Measurements from ENCODE around the gene NFIC.

DNA sequence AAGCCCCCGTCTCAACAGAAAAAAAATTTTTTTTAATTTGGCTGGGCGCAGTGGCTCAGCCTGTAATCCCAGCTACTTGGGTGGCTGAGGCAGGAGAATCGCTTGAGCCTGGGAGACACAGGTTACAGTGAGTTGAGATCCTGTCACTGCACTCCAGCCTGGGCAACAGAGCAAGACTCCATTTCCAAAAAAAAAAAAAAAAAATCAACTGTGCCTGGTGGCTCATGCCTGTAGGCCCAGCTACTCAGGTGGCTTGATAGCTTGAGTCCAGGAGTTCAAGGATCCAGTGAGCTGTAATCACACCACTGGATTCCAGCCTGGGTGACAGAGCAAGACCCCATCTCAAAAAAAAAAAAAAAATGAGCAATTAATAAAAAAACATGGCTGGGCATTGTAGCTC, 135.4 kb downstream of the NFIC start:
- TF ChIP-seq, protein P1, sequence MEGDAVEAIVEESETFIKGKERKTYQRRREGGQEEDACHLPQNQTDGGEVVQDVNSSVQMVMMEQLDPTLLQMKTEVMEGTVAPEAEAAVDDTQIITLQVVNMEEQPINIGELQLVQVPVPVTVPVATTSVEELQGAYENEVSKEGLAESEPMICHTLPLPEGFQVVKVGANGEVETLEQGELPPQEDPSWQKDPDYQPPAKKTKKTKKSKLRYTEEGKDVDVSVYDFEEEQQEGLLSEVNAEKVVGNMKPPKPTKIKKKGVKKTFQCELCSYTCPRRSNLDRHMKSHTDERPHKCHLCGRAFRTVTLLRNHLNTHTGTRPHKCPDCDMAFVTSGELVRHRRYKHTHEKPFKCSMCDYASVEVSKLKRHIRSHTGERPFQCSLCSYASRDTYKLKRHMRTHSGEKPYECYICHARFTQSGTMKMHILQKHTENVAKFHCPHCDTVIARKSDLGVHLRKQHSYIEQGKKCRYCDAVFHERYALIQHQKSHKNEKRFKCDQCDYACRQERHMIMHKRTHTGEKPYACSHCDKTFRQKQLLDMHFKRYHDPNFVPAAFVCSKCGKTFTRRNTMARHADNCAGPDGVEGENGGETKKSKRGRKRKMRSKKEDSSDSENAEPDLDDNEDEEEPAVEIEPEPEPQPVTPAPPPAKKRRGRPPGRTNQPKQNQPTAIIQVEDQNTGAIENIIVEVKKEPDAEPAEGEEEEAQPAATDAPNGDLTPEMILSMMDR (IDR thresholded peaks at IDR 0.05; ENCODE audit: low read length) = no peak
- no peak for TF ChIP-seq EZH2 (IDR thresholded peaks at IDR 0.05; ENCODE audit: borderline replicate concordance, low read length)

All from OCI-LY1 (cell line).